ENCODE data around the gene SMARCA4.
A peak's percentile ranks its signal among the peaks of the same experiment; 100 is the strongest.

SMARCA4 gene

GRCh38 chr19:10920288-10920655 is 40.6 kb upstream of the SMARCA4 start:
- H3K4me1 ChIP-seq (ENCODE audit: control insufficient read depth in 5 of 5, insufficient read depth in 5 of 5, low read length in 5 of 5) = peaks cover 0 to 5% (median 3%) of the 10 kb centered on the region in 5 donors
- H3K27me3 ChIP-seq (ENCODE audit: control insufficient read depth in 5 of 5, insufficient read depth in 4 of 5, low read length in 5 of 5) = no peaks in the 10 kb centered on the region
- H3K27ac ChIP-seq (ENCODE audit: low read depth, low read length) = no peak overlapping the region
- no peaks in the 10 kb centered on the region for H3K9me3 ChIP-seq (ENCODE audit: control insufficient read depth in 5 of 5, low read length in 5 of 5)
- no peak overlapping the region for H3K9ac ChIP-seq (ENCODE audit: low read length in 5 of 5)
- H3K4me3 ChIP-seq (ENCODE audit: low read depth in 1 of 5, low read length in 5 of 5) = no peak overlapping the region
- peaks cover 0 to 88% (median 71%) of the 10 kb centered on the region in 5 donors for H3K36me3 ChIP-seq (ENCODE audit: control insufficient read depth in 5 of 5, insufficient read depth in 5 of 5, low read length in 5 of 5)

- H3K4me1 ChIP-seq (ENCODE audit: control insufficient read depth in 5 of 5, insufficient read depth in 5 of 5, low read length in 5 of 5) = peaks cover 0 to under 1% (median 0%) of the 10 kb centered on the region in 5 donors
- no peak overlapping the region for H3K4me3 ChIP-seq (ENCODE audit: low read depth in 1 of 5, low read length in 5 of 5)
- no peak overlapping the region for H3K27ac ChIP-seq (ENCODE audit: low read depth, low read length)
- no peaks in the 10 kb centered on the region for H3K9me3 ChIP-seq (ENCODE audit: control insufficient read depth in 5 of 5, low read length in 5 of 5)
- no peak overlapping the region for H3K9ac ChIP-seq (ENCODE audit: low read length in 5 of 5)
- H3K27me3 ChIP-seq (ENCODE audit: control insufficient read depth in 5 of 5, insufficient read depth in 4 of 5, low read length in 5 of 5) = no peaks in the 10 kb centered on the region
- H3K36me3 ChIP-seq (ENCODE audit: control insufficient read depth in 5 of 5, insufficient read depth in 5 of 5, low read length in 5 of 5) = peaks cover 0 to 88% (median 74%) of the 10 kb centered on the region in 5 donors
Measured at GRCh38 chr19:10920781-10921180, 40.0 kb upstream of the SMARCA4 start.

DNA sequence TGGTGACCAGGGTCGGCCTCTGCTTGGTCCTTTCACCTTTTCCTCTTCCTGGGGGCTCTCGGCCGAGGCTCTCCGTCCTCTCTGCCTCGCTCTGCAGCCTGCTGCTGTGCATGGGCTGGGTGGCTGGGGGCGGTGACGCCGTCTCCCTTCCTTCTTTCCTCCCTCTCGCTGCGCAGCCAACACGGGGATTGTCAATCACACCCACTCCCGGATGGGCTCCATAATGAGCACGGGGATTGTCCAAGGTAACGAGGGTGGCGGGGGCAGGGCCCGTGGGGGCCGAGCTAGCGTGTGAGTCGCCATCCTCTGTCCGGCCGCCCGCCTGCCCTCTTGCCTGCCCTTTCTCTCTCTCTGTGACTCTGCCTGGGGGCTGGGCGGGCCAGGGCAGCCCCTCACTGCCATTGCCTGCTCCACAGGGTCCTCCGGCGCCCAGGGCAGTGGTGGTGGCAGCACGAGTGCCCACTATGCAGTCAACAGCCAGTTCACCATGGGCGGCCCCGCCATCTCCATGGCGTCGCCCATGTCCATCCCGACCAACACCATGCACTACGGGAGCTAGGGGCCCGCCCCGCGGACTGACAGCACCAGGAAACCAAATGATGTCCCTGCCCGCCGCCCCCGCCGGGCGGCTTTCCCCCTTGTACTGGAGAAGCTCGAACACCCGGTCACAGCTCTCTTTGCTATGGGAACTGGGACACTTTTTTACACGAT is 39.5 kb upstream of the SMARCA4 start:
- H3K4me1 ChIP-seq (ENCODE audit: control insufficient read depth in 5 of 5, insufficient read depth in 5 of 5, low read length in 5 of 5) = no peaks in the 10 kb centered on the region
- H3K27ac ChIP-seq (ENCODE audit: low read depth, low read length) = no peak overlapping the region
- H3K4me3 ChIP-seq (ENCODE audit: low read depth in 1 of 5, low read length in 5 of 5) = no peak overlapping the region
- no peaks in the 10 kb centered on the region for H3K27me3 ChIP-seq (ENCODE audit: control insufficient read depth in 5 of 5, insufficient read depth in 4 of 5, low read length in 5 of 5)
- H3K36me3 ChIP-seq (ENCODE audit: control insufficient read depth in 5 of 5, insufficient read depth in 5 of 5, low read length in 5 of 5) = peaks cover 0 to 84% (median 69%) of the 10 kb centered on the region in 5 donors
- H3K9ac ChIP-seq (ENCODE audit: low read length in 5 of 5) = no peak overlapping the region
- no peaks in the 10 kb centered on the region for H3K9me3 ChIP-seq (ENCODE audit: control insufficient read depth in 5 of 5, low read length in 5 of 5)

DNA sequence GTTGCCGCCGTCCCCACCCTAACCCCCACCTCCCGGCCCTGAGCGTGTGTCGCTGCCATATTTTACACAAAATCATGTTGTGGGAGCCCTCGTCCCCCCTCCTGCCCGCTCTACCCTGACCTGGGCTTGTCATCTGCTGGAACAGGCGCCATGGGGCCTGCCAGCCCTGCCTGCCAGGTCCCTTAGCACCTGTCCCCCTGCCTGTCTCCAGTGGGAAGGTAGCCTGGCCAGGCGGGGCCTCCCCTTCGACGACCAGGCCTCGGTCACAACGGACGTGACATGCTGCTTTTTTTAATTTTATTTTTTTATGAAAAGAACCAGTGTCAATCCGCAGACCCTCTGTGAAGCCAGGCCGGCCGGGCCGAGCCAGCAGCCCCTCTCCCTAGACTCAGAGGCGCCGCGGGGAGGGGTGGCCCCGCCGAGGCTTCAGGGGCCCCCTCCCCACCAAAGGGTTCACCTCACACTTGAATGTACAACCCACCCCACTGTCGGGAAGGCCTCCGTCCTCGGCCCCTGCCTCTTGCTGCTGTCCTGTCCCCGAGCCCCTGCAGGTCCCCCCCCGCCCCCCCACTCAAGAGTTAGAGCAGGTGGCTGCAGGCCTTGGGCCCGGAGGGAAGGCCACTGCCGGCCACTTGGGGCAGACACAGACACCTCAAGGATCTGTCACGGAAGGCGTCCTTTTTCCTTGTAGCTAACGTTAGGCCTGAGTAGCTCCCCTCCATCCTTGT is 38.8 kb upstream of the SMARCA4 start:
- Histone ChIP-seq H3K36me3 (ENCODE audit: control insufficient read depth in 5 of 5, insufficient read depth in 5 of 5, low read length in 5 of 5) (peaks cover 0 to 79% (median 65%) of the 10 kb centered on the region in 5 donors), H3K27ac (ENCODE audit: low read depth, low read length) (no peak overlapping the region), H3K4me3 (ENCODE audit: low read depth in 1 of 5, low read length in 5 of 5) (no peak overlapping the region), H3K9me3 (ENCODE audit: control insufficient read depth in 5 of 5, low read length in 5 of 5) (no peaks in the 10 kb centered on the region), H3K27me3 (ENCODE audit: control insufficient read depth in 5 of 5, insufficient read depth in 4 of 5, low read length in 5 of 5) (no peaks in the 10 kb centered on the region), H3K9ac (ENCODE audit: low read length in 5 of 5) (no peak overlapping the region), H3K4me1 (ENCODE audit: control insufficient read depth in 5 of 5, insufficient read depth in 5 of 5, low read length in 5 of 5) (peaks cover 0 to under 1% (median under 1%) of the 10 kb centered on the region in 5 donors)

DNA sequence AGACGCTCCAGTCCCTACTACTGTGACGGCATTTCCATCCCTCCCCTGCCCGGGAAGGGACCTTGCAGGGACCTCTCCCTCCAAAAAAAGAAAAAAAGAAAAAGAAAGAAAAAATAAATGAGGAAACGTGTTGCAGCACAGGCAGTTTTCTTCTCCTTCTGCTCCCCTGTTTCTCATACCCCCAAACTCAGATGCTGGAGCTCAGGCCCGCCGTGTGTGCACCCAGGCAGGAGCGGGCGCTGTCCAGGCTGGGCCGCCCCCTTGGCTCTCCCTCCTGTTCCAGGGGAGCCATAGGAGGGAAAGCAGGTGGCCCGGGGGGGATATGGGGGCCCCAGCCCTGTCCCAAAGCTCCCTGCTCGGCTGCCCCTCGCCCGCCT is 38.2 kb upstream of the SMARCA4 start:
- peaks cover 0 to 79% (median 65%) of the 10 kb centered on the region in 5 donors for H3K36me3 ChIP-seq (ENCODE audit: control insufficient read depth in 5 of 5, insufficient read depth in 5 of 5, low read length in 5 of 5)
- no peak overlapping the region for H3K27ac ChIP-seq (ENCODE audit: low read depth, low read length)
- no peaks in the 10 kb centered on the region for H3K9me3 ChIP-seq (ENCODE audit: control insufficient read depth in 5 of 5, low read length in 5 of 5)
- H3K4me1 ChIP-seq (ENCODE audit: control insufficient read depth in 5 of 5, insufficient read depth in 5 of 5, low read length in 5 of 5) = peaks cover 0 to 6% (median 6%) of the 10 kb centered on the region in 5 donors
- H3K9ac ChIP-seq (ENCODE audit: low read length in 5 of 5) = no peak overlapping the region
- no peaks in the 10 kb centered on the region for H3K27me3 ChIP-seq (ENCODE audit: control insufficient read depth in 5 of 5, insufficient read depth in 4 of 5, low read length in 5 of 5)
- no peak overlapping the region for H3K4me3 ChIP-seq (ENCODE audit: low read depth in 1 of 5, low read length in 5 of 5)

DNA sequence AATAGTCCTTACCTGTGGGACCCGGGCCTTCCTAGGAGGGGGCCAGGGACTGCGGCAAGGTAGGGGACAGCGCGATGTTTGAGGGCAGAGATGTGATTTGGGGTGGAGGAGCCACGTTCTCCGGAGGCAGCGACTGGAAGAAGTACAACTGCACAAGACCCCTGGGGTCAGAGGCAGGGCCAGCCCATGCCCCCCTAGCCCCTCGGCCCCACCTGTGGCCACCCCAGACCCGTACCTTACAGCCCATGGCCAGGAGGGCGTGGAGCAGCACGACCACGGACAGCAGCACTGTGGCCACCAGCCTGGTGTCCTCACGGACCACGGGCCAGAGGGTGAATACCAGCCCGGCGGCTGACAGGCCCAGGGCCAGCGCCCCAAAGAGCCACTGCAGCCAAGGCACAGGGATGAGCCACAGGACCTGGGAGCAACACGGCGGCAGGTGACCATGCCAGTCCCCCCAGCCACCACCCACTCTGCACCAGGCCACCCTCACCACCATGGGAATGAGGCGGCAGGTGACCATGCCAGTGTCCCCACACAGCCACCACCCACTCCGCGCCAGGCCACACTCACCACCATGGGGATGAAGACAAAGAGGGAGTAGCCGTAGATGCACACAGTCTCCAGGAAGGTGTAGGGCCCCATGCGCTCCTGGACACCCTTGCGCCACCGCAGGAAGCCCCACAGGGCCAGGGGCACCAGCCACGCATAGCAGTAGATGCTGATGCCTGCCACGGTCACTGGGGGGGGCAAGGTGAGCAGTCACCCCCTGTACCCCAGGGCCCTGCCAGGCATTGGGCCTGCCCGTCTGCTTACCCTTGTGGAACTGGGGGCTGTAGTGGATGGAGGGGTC is 37.3 kb upstream of the SMARCA4 start:
- Histone ChIP-seq H3K4me3 (ENCODE audit: low read depth in 1 of 5, low read length in 5 of 5) (no peak overlapping the region), H3K9ac (ENCODE audit: low read length in 5 of 5) (no peak overlapping the region)

GRCh38 chr19:10924597-10924996 is 36.2 kb upstream of the SMARCA4 start:
- no peaks in the 10 kb centered on the region for H3K9me3 ChIP-seq (ENCODE audit: control insufficient read depth in 5 of 5, low read length in 5 of 5)
- H3K4me3 ChIP-seq (ENCODE audit: low read depth in 1 of 5, low read length in 5 of 5) = no peak overlapping the region
- H3K4me1 ChIP-seq (ENCODE audit: control insufficient read depth in 5 of 5, insufficient read depth in 5 of 5, low read length in 5 of 5) = peaks cover 0 to 20% (median 18%) of the 10 kb centered on the region in 5 donors
- no peak overlapping the region for H3K9ac ChIP-seq (ENCODE audit: low read length in 5 of 5)
- H3K27me3 ChIP-seq (ENCODE audit: control insufficient read depth in 5 of 5, insufficient read depth in 4 of 5, low read length in 5 of 5) = no peaks in the 10 kb centered on the region
- H3K36me3 ChIP-seq (ENCODE audit: control insufficient read depth in 5 of 5, insufficient read depth in 5 of 5, low read length in 5 of 5) = peaks cover 0 to 62% (median 50%) of the 10 kb centered on the region in 5 donors
- no peak overlapping the region for H3K27ac ChIP-seq (ENCODE audit: low read depth, low read length)

More for the DNA sequence above, 37.3 kb upstream of the SMARCA4 start:
- no peak overlapping the region for H3K27ac ChIP-seq (ENCODE audit: low read depth, low read length)
- H3K9me3 ChIP-seq (ENCODE audit: control insufficient read depth in 5 of 5, low read length in 5 of 5) = no peaks in the 10 kb centered on the region
- peaks cover 0 to 12% (median 12%) of the 10 kb centered on the region in 5 donors for H3K4me1 ChIP-seq (ENCODE audit: control insufficient read depth in 5 of 5, insufficient read depth in 5 of 5, low read length in 5 of 5)
- H3K27me3 ChIP-seq (ENCODE audit: control insufficient read depth in 5 of 5, insufficient read depth in 4 of 5, low read length in 5 of 5) = no peaks in the 10 kb centered on the region
- peaks cover 0 to 73% (median 59%) of the 10 kb centered on the region in 5 donors for H3K36me3 ChIP-seq (ENCODE audit: control insufficient read depth in 5 of 5, insufficient read depth in 5 of 5, low read length in 5 of 5)

DNA sequence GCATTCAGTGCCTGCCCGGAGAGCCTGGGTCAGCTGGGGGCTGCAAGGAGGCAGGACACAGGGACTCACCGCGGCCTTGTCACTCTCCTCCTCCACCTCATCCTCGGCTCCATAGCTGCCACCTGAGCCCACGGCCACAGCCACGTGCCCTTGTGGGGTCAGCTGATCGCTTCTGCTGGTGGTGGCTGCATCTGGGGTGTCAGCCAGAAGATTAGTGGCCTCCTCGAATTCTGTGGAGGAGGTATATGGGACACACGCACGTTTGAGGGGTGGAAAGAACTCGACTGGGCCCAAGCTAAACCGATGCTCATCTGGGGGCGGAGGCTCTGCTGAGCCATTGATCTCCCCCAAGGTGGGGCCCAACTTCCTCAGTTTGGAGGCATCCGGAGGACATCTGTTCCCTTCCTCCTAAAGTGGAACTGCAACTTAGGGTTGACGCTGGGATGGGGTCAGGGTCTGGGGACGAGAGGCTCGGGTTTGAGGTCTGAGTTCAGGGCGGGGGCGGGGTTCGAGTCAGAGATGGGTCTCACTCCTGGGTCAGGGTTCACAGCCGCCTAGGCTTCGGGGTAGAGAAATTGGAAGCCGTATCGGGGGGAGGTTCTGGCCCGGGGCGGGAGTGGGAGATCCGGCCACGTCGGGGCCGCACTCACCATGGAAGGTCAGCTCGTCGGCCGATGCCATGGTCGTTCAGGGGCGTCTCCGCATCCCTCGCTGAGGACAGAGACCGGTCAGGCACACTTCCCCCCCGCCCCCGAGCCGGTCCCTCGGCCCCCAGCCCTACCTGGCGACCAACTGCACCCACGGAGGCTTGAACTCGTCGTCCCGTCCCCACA is 32.9 kb upstream of the SMARCA4 start:
- Histone ChIP-seq H3K27ac (ENCODE audit: low read depth, low read length) (peak overlapping the region; percentile 70), H3K4me1 (ENCODE audit: control insufficient read depth in 5 of 5, insufficient read depth in 5 of 5, low read length in 5 of 5) (peaks cover 0 to 26% (median 24%) of the 10 kb centered on the region in 5 donors), H3K36me3 (ENCODE audit: control insufficient read depth in 5 of 5, insufficient read depth in 5 of 5, low read length in 5 of 5) (peaks cover 0 to 32% (median 24%) of the 10 kb centered on the region in 5 donors), H3K4me3 (ENCODE audit: low read depth in 1 of 5, low read length in 5 of 5) (peak overlapping the region; percentile 68 to 93 (median 87)), H3K27me3 (ENCODE audit: control insufficient read depth in 5 of 5, insufficient read depth in 4 of 5, low read length in 5 of 5) (no peaks in the 10 kb centered on the region), H3K9me3 (ENCODE audit: control insufficient read depth in 5 of 5, low read length in 5 of 5) (no peaks in the 10 kb centered on the region), H3K9ac (ENCODE audit: low read length in 5 of 5) (peak overlapping the region in 4 of 5 donors; percentile 76 to 90 (median 85))

Measured in subcutaneous abdominal adipose tissue (tissue), 5 donors.